OCI-LY3 (cell line): ENCODE data around the gene RBBP8NL.
A peak's percentile ranks its signal among the peaks of the same experiment; 100 is the strongest.

Experiments
- H2AFZ ChIP-seq: fragments of 200-600, 300-600 bp; shearing (Covaris generic); 2 replicates; pipeline ENCODE4 v1.6.0; 2014; ENCODE audit warnings: antibody characterized with exemption, low read depth, low read length
- H3K27ac ChIP-seq: fragments of 200-600, 300-600 bp; sonication (generic); 2 replicates; pipeline ENCODE4 v1.5.1; 2014; ENCODE audit warnings: mild to moderate bottlenecking, low read length, moderate library complexity, mixed read lengths
- H3K27me3 ChIP-seq: fragments of 200-600, 300-600 bp; sonication (generic); 2 replicates; pipeline ENCODE4 v1.6.1; 2014; ENCODE audit warnings: low read depth, low read length, mixed read lengths
- H3K36me3 ChIP-seq: fragments of 200-600, 300-600 bp; sonication (generic); replicated peaks from 2 replicates; pipeline ENCODE3; 2014; ENCODE audit warnings: low read depth, low read length, mixed read lengths
- H3K4me1 ChIP-seq: fragments of 300-600, 200-600 bp; sonication (generic); 2 replicates; pipeline ENCODE4 v1.6.1; 2014; ENCODE audit warnings: low read length, mixed read lengths
- H3K4me2 ChIP-seq: fragments of 200-600, 300-600 bp; sonication (generic); 2 replicates; pipeline ENCODE4 v1.6.1; 2014; ENCODE audit warnings: low read length, mixed read lengths
- H3K4me3 ChIP-seq: fragments of 300-600, 200-600 bp; sonication (generic); 2 replicates; pipeline ENCODE4 v1.5.1; 2014; ENCODE audit warnings: antibody characterized with exemption, mild to moderate bottlenecking, low read length, moderate library complexity
- H3K79me2 ChIP-seq: fragments of 300-600, 200-600 bp; shearing (Covaris generic); 2 replicates; pipeline ENCODE4 v1.6.1; 2014; ENCODE audit warnings: mild to moderate bottlenecking, low read length, mixed read lengths
- H3K9ac ChIP-seq: fragments of 300-600, 200-600 bp; shearing (Covaris generic); 2 replicates; pipeline ENCODE4 v1.6.0; 2014; ENCODE audit warnings: mild to moderate bottlenecking, low read length, moderate library complexity
- H3K9me3 ChIP-seq: fragments of 200-600, 300-600 bp; shearing (Covaris generic); 2 replicates; pipeline ENCODE4 v1.6.1; 2014; ENCODE audit warnings: low read length, mixed read lengths; ENCODE audit not compliant: insufficient read depth
- H4K20me1 ChIP-seq: fragments of 200-600, 300-600 bp; sonication (generic); 2 replicates; pipeline ENCODE4 v1.6.1; 2016; ENCODE audit warnings: low read length, mixed read lengths; ENCODE audit not compliant: insufficient read depth
- CTCF ChIP-seq: fragments of 200-600, 300-600 bp; sonication (generic); IDR thresholded peaks from 2 replicates; pipeline ENCODE4 v1.5.1; 2014; ENCODE audit warnings: antibody characterized with exemption, low read length, low read depth
- EZH2phosphoT487 ChIP-seq: fragments of 200-600 bp; shearing (Covaris generic); IDR thresholded peaks from 2 replicates; pipeline ENCODE4 v1.6.1; 2018; ENCODE audit warnings: antibody characterized with exemption, mixed run types, low read depth

RBBP8NL gene

GRCh38 chr20:62416651-62417637 is 10.4 kb downstream of the RBBP8NL start:
- Histone ChIP-seq H3K4me1 (no peaks in the 10 kb centered on the region), H3K79me2 (no peaks in the 10 kb centered on the region), H3K9me3 (no peaks in the 10 kb centered on the region), H3K36me3 (no peaks in the 10 kb centered on the region), H4K20me1 (no peaks in the 10 kb centered on the region), H3K4me2 (no peak overlapping the region), H3K4me3 (no peak overlapping the region), H3K27ac (no peak overlapping the region), H3K9ac (no peak overlapping the region), H3K27me3 (peaks cover 6% of the 10 kb centered on the region; the same call in 1 of the 2 replicates), H2AFZ (no peak overlapping the region)
- TF ChIP-seq CTCF (no peak), EZH2phosphoT487 (no peak)

- no peaks in the 10 kb centered on the region for H3K79me2 ChIP-seq
- no peaks in the 10 kb centered on the region for H3K9me3 ChIP-seq
- H3K36me3 ChIP-seq, result no peaks in the 10 kb centered on the region
- H3K4me3 ChIP-seq, result no peak overlapping the region
- H3K4me2 ChIP-seq, result no peak overlapping the region
- H3K9ac ChIP-seq, result no peak overlapping the region
- no peak overlapping the region for H3K27ac ChIP-seq
- H3K4me1 ChIP-seq, result peaks cover 3% of the 10 kb centered on the region; the same call in 1 of the 2 replicates
- TF ChIP-seq CTCF, result no peak
- TF ChIP-seq EZH2phosphoT487, result no peak
- H2AFZ ChIP-seq, result no peak overlapping the region
- H4K20me1 ChIP-seq, result no peaks in the 10 kb centered on the region
- H3K27me3 ChIP-seq, result peaks cover 6% of the 10 kb centered on the region; the same call in 1 of the 2 replicates
Measured at GRCh38 chr20:62415354-62416111, 11.8 kb downstream of the RBBP8NL start.

- Histone ChIP-seq H3K27ac (no peak overlapping the region), H3K4me3 (no peak overlapping the region), H3K9ac (no peak overlapping the region), H3K4me1 (peaks cover 15% of the 10 kb centered on the region), H2AFZ (no peak overlapping the region), H3K9me3 (no peaks in the 10 kb centered on the region), H3K27me3 (peaks cover 6% of the 10 kb centered on the region; the same call in 1 of the 2 replicates), H3K79me2 (no peaks in the 10 kb centered on the region), H3K36me3 (no peaks in the 10 kb centered on the region), H4K20me1 (no peaks in the 10 kb centered on the region), H3K4me2 (no peak overlapping the region)
- TF ChIP-seq CTCF (peak; percentile 23), EZH2phosphoT487 (no peak)
Measured at GRCh38 chr20:62413896-62414481, 13.3 kb downstream of the RBBP8NL start.
